Stimulated activated CD4-positive, alpha-beta T cell treated with anti-CD3 and anti-CD28 coated beads, Interleukin-1b, Interleukin-23, amount 100 ng/mL, for 4 hours (primary cell): Measurements from ENCODE around the gene PHLPP1.

Source experiments
- DNase-seq, 2 donors: peaks; one replicate each; pipeline ENCODE4 v3.0.0-alpha.2; 2020; ENCODE audit warnings: low read depth in 2 of 2

PHLPP1 gene

GRCh38 chr18:63003899-63004298 lies 288.6 kb downstream of the PHLPP1 start:
- no peak for DNase-seq

- no peak for DNase-seq
Measured at GRCh38 chr18:63004466-63005089, 289.2 kb downstream of the PHLPP1 start.

DNA sequence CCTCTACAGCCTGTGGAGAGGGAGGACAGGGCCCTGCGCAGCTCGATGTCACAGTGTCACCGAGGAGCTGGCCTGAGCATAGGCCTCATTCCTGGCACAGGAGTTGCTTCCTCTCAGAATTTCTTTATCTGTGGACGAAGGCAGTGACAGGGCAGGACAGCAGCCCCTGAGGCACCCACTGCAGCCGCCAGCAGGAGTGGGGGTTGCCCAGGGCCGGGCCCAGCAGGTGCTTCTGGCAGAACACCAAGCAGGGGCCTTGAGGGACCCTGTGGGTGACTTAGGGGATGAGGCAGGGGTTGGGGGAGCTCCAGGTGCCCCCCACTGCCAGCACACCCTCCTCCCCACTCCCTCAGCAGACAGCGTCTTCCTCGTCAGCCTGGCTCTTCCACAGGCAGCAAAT lies 290.0 kb downstream of the PHLPP1 start:
- no peak for DNase-seq

GRCh38 chr18:63007231-63007630 lies 291.9 kb downstream of the PHLPP1 start:
- DNase-seq, result no peak

DNA sequence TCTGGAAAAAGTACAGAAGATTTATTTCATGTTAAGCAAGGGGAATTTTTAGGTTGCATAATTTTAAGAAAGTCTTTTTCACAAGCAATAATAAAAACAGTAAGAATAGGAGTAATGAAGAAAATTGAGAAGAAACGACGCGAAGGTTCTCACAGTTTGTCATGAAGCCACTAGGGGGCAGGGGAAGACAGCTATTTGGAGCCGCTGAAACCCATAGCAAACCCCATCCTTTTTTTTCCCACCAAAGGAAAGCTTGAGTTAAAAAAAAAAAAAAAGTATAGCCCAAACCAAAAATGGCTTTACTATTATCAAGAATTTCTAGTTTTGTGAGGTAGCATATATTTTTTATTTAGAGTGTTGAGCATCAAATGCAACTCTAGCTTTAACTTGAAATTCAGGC lies 300.9 kb downstream of the PHLPP1 start:
- peak; percentile 17 to 37 for DNase-seq

DNA sequence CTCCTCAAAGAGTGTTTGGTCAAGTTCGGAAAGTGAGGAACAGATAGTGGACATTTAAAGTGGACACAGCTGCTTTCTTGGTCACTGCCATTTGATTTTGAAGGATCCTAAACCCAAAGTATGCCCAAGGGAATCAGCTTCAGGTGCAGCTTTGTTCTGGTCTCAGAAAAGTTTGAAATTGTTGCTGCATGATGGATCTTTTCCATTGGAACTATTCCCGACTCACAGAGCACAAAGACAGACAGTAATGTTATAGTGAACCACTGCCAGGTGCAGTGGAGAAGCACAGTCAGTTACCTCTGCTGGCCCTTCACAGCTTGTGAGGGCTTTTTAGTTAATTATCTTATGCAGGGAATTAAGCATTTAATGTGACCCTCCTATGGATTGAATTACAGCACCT lies 301.7 kb downstream of the PHLPP1 start:
- DNase-seq, result no peak

DNA sequence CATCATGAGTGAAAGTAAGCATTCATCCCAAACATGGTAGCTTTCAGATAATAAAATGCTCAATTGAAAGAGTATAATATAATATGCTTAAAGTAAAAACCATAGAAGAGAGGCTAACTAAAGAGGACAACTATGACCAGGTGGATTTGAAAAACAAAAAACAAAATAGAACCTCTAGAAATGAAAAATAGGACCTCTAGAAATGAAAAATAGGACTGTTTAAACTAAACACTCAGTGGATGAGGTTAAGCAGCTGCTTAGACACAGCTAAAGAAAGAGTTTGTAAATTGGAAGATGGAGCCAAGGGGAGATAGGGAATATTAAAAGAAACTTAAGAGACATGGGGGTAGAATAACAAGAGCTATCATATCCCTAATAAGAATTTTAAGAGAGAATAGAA lies 302.6 kb downstream of the PHLPP1 start:
- DNase-seq, result no peak

DNA sequence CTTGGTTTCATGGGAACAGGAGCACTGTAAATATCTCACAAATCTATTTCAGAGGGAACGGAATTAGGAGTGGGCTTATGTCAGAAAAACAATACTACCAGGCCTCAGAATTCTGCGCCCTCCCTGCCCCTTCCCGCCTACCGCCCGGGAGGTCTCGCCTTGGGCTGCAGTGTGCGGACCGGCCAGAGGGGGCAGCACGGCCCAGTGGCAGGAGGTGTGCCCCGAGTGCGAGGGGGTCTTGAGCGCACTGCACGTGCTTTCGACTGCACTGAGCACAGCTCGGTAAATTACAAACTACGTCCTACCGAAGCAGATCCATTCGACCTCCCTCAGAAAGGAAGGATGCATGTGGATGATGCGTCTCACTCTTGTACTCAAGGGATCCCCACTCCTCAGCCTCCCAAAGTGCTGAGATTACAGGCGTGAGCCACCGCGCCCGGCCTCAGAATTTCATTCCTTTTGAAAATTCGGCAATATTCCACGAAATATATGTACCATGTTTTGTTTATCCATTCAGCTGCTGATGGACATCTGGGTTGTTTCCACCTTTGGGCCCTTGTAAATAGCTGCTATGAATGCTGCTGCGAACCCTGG lies 307.2 kb downstream of the PHLPP1 start:
- DNase-seq, result no peak

DNA sequence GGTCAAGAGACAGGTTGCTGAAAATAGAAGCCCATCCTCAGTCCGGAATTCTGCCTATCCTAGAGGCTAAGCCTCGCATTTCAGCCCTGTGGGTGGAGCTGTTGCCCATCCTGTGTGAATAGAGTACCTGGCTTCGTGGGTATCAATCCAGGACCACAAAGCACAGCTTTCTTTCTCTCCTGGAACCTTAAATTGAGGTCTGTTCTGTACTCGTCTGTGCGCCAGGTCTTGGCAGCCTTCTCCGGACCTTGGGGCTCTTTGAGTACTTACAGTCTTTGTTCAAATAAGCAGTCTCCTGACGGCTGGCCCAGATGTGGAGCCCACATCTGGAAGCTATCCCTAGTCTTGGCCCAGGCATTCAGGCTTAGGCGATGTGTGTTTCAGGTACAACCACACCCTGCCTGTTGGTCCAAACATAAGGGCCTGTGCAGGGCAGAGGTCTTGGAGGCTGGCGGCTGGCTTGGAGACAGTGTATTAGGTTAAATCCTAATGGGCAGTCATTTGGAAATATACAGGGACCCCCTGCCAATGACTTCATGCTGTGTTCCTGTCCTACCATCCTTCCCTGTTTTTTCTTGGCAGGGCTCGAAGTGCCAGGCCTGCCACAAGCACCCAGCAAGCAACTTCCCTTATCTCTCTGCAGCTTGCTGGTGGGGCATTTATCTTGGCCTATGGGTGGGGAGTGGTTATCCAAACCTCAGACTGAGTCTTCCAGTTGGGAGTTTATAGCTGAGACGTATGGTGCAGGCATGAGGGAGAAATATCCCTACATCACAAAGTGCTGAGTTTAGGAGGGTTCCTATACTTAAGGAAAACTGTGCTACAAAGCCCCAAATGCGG lies 310.1 kb downstream of the PHLPP1 start:
- no peak for DNase-seq

- DNase-seq, result no peak
Measured at GRCh38 chr18:63028380-63028779, 313.0 kb downstream of the PHLPP1 start.
